ENCODE results near the gene TTLL5.

DNA sequence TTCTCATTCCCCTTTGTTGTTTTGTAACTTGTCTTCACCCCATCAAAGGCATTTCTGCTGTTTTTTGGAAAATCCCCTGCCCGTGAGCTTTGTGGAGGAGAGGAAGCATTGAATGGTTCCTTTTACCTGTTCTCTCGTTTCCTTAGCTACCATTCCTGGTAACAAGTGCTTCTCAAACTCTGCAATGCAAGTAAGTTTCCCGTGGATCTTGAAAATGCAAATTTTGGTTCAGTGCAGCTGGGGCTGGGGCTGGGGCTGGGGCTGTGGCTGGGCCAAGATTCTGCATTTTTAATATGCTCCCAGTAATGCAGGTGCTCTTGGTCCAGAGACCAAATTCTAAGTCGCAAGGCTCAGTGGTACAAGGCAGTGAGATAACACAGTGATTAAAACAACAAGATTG lies 151.6 kb downstream of the TTLL5 start:
- TF ChIP-seq, protein P1, sequence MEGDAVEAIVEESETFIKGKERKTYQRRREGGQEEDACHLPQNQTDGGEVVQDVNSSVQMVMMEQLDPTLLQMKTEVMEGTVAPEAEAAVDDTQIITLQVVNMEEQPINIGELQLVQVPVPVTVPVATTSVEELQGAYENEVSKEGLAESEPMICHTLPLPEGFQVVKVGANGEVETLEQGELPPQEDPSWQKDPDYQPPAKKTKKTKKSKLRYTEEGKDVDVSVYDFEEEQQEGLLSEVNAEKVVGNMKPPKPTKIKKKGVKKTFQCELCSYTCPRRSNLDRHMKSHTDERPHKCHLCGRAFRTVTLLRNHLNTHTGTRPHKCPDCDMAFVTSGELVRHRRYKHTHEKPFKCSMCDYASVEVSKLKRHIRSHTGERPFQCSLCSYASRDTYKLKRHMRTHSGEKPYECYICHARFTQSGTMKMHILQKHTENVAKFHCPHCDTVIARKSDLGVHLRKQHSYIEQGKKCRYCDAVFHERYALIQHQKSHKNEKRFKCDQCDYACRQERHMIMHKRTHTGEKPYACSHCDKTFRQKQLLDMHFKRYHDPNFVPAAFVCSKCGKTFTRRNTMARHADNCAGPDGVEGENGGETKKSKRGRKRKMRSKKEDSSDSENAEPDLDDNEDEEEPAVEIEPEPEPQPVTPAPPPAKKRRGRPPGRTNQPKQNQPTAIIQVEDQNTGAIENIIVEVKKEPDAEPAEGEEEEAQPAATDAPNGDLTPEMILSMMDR (IDR thresholded peaks at IDR 0.05), result no peak
- TF ChIP-seq POLR2A (IDR thresholded peaks at IDR 0.05) (no peak), EP300 (IDR thresholded peaks at IDR 0.05) (no peak), POLR2AphosphoS5 (IDR thresholded peaks at IDR 0.05) (no peak)
